ENCODE data around the gene MYH15.

MYH15 gene

DNA sequence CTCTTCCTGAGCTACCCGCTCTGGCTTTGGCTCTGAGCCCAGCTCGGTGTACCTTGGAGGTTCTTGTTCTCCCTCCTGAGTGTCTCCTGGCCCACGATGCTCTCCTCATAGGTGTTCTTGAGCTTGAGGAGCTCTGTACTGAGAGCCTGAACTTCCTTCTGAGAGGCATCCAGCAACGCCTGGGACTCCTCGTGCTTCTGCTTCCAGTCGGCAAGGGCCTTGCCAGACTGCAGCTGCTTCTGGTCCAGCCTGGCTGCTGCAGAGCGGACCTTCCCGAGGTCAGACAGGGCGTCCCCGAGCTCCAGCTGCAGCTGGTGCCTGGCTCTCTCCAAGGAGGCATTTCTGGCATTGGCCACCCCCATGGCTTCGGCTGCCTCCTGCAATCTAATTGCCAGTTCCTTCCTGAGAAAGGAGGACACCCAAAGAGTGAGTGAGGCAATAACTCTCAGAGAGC, 99.8 kb downstream of the MYH15 start:
- no peak for DNase-seq

- no peak for DNase-seq
These were observed 100.6 kb downstream of the MYH15 start for GRCh38 chr3:108409800-108410178.

DNA sequence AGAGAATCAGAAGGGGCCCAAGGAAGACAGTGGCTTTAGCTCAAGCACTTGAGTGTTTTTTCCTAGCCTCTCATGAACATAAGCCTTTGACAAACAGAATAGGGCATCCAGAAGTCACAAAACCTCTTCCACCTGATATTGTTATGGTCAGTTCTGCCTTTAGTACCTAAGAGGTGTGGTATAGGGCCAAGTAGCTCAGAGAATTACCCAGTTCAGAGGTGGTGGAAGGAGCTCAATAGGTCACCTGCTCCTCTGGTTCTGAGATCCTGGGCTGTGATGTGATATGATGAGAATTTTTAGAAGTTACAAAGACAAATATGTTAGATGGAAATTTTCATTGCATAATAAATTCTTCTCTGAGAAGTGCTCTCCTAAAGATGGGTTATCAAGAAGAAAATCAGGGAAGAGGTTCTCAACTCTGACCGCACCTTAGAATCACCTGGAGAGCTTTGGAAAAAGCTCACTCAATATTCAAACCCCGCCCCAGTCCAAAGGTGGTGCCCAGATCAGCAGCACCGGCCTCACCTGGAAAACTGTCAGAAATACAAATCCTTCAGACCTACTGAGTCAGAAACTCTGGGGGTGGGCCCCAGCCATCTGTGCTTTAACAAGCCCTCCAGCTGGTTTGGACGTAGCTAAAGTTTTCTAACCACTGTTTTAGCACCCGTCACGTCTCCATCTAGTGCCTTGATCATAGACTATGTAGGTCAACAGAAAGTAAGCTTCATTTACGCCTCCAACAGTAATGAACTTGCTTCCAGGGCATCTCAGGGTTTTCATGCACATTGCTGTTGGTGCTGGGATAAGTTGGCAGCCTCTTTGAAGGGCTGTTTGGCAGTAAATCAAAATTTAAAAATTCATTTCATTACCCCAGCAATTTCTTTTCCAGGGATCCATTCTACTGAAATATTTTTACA, 101.3 kb downstream of the MYH15 start:
- no peak for DNase-seq

DNA sequence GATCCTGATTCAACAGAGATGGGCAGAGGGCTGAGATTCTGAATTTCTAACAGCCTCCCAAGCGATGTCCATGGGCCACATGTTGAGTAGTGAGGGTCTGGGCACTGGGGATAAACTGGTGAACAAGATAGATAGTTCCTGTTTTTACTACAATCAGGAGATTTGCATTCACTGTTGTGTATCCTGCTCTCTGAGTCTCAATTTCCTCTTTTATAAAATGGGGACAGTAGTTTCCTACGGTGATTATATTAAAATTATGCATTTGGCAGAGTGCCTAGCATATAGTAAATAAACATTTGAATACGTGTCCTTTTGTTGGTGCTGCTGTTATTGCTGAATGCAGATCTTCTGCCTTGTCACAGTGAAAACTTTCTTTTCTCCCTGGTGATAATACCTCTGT, 102.5 kb downstream of the MYH15 start:
- no peak for DNase-seq

- DNase-seq: no peak
These were observed 103.7 kb downstream of the MYH15 start for GRCh38 chr3:108406661-108407206.

GRCh38 chr3:108406063-108406660, 104.2 kb downstream of the MYH15 start:
- DNase-seq: no peak

DNA sequence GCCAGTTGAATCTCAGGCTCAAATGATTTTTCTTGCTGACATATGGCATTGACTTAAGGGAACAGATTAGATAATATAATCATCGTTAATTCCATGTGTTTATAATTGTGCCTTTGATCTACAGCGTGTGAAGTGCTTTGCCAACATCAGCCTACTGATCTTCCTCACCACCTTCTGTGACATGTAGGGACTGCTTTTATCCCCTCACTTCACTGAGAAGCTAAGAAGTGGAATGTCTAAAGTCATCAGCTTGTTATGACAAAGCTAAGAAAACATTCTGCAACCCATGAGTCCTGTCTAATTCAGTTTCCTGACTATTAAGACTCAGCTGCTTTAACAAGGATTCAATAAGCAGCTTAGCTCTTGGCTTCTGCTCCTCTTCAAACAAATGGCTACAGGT, 106.0 kb downstream of the MYH15 start:
- no peak for DNase-seq

- no peak for DNase-seq
These were observed 106.6 kb downstream of the MYH15 start for GRCh38 chr3:108403686-108404345.

GRCh38 chr3:108403198-108403597, 107.2 kb downstream of the MYH15 start:
- no peak for DNase-seq

GRCh38 chr3:108401836-108402235, 108.6 kb downstream of the MYH15 start:
- no peak for DNase-seq

DNA sequence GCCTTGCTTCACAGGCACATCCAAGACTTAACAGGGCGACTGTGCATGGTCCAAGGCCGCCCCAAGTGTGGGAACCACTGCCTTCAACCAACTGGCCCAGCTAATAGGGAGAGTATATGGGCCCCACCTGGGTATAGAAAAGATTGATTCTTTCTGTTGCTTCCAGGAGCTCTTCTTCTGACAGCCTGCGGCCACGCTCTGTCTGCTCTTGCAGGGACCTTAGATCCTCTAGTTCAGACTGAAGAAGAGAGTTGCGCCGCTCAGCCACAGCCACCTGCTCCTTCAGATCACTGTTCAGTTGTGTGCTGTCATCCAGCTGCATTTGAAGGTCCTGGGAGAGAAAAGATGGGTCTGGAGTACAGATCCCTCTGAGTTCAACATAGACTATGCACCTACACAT, 111.9 kb downstream of the MYH15 start:
- no peak for DNase-seq

- DNase-seq: no peak
These were observed 114.1 kb downstream of the MYH15 start for GRCh38 chr3:108396336-108396735.

DNA sequence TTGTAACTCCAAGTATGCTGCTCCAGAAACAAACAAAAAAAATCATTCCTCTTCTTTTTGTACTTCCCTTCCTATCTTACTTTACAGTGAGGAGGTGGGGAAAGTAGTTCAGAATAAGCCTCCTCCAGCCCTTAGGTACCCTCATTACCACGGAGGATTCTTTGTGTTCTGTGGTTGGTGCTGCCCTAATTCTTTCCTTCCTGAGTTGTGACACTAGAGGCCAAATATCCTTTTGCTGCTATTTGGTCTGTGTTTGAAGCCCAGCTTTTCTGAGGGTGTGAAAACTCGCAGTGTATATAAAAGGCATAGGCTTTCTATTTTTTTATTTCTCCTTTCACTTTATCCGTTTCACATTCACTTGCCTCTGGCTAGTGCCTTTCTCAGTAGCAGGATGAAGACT, 115.8 kb downstream of the MYH15 start:
- DNase-seq: no peak

- no peak for DNase-seq
These were observed 116.4 kb downstream of the MYH15 start for GRCh38 chr3:108394016-108394415.

- no peak for DNase-seq
These were observed 117.1 kb downstream of the MYH15 start for GRCh38 chr3:108393128-108393900.

- no peak for DNase-seq
These were observed 118.3 kb downstream of the MYH15 start for GRCh38 chr3:108391917-108392593.

DNA sequence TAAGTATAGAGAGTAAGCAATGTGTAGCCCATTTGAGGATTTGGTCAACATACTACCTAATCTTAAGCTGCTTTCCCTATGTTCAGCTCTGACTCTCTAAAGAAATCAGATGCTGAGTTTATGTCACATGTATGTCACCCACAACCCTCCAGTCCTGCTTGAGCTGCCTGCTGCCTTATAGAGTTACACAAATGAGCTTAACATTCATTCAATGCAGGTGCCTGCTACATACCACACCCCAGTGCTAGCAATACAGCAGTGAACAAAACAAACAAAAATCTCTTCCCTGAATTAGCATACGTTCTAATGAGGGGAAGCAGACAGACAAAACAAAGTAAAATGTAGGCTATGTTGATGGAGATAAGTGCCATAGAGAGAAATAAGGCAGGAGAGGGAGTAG, 121.0 kb downstream of the MYH15 start:
- DNase-seq: no peak

- no peak for DNase-seq
These were observed 122.0 kb downstream of the MYH15 start for GRCh38 chr3:108388136-108389132.

GRCh38 chr3:108387063-108387462, 123.3 kb downstream of the MYH15 start:
- DNase-seq: no peak

DNA sequence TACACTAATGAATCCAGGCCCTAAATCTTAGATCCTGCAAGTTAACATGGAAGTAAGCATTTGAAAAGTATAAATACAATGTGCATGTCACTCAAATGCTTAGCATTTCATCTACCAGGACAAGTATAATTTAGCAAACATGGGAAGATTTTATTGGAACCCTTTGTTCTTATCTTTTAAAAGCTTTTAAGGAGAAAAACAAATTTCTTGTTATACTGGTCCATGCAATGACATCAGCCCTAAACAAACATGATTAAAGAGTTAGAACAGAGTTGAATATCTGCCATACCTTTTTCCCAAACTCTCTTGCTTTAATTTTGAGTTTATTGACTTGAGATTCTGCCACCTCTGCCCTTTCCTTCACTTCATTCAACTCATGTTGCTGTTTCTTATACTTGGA, 127.1 kb downstream of the MYH15 start:
- DNase-seq: no peak
